Activated CD8-positive, alpha-beta memory T cell treated with anti-CD3 and anti-CD28 coated beads, Interleukin-2, amount 50 U/mL, for 48 hours (primary cell): Measurements from ENCODE around the gene GNAS.
"Not testable (repeated sequence)": the region's sequence is repeated elsewhere in the genome, so short reads cannot be mapped to it uniquely, and the experiment has no call there.

Experiments used
- DNase-seq: peaks from one replicate; pipeline ENCODE4 v3.0.0-alpha.2; 2020

Gene GNAS

GRCh38 chr20:58938541-58938940 is 86.0 kb downstream of the GNAS start:
- no peak for DNase-seq

- DNase-seq: no peak
These were observed 89.0 kb downstream of the GNAS start for GRCh38 chr20:58941471-58941870.

GRCh38 chr20:58942549-58942948 is 90.0 kb downstream of the GNAS start:
- DNase-seq: no peak

DNA sequence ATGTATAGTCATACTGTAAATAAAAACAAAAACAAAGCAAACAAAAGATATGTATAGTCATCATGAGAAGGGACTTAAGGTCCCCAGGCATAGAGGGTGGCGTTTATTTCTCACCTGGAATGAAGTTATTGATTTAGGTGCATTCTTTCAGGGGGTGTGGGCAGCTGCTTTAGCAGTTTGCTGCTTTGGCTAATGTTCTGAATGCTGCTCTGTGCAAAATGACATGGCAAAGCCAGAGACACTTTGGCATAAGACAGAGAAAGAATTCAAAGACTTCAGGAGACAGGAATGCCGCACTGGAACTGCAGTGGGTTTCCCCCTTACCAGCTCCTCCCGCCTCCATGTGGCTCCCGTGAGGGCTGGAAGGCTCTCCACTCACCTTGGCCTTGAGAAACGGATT is 92.1 kb downstream of the GNAS start:
- no peak for DNase-seq

DNA sequence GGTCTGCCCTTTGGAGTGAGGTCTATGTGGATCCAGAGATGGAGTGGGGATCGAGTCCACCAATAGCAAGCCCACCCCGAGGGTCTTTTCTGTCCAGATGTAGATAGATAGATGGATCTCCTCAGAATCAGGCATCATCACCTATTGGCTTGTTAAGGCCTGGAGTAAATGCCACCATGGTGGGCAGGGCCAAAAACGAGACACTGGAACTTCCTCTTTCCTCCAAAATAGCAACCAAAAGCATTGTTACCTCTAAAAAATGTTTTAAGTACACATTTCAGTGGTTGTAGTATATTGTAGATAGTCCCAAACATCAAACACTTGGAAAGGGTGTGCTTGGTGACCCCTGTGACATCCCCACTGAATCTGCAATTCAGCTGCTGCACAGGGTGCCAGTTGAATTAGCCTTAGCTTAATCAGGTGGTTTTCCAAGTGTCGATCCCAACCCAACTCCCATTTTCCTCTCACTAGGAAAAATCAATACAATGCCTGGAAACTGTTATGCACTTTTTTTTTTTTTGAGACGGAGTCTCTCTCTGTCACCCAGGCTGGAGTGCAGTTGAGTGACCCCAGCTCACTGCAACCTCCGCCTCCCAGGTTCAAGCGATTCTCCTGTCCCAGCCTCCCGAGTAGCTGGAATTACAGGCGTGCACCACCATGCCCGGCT is 93.6 kb downstream of the GNAS start:
- DNase-seq: no peak

DNA sequence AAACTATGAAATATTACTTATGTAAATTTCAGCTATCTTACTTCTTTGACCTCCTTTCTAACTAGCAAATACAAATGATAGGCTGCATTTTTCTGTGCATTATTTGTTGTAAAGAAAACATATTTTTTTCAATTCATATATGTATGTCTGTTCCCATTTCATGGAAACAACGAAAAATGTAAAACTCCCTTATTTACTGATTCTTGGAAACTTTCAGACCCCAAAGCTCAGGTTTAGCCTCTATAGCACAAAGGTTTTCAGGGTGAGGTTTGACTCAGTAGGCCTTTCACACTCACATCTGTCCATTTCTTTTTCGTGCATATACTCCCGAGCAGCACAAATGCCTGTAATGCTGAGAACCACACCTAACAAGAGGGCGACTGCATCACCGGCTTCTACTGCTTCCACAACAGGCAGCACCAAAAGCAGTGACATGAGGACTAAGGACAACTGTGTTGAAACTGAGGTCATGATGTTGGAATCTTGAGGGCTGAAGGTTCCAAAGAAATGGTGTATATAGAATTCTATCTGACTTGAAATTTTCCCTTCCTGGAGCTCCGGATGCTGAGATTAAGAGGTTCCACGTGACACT is 95.4 kb downstream of the GNAS start:
- DNase-seq: not testable (repeated sequence)

GRCh38 chr20:58950603-58951002 is 98.1 kb downstream of the GNAS start:
- DNase-seq: no peak

- DNase-seq: no peak
These were observed 100.5 kb downstream of the GNAS start for GRCh38 chr20:58953050-58953449.

GRCh38 chr20:58956078-58956477 is 103.6 kb downstream of the GNAS start:
- no peak for DNase-seq

DNA sequence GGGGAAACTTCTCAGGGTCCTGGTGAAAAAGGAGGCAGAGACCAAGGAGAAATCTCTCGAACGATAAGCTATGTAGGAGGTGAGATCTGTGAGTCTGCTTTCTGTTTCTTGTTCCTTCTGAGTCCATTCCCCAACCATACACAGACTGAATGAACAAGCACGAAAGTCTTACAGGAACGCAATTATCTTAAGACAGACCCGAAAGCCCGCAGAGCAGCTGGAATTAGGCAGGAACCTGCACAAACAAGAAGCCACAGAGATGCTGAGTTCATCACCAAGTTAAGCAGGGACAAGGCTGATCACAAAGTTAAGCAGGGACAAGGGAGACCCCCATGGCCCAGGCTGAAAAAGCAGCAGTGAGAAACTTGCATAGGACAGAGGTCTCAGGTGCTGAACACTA is 107.1 kb downstream of the GNAS start:
- no peak for DNase-seq
